Stomach (tissue), 9 donors: Measurements from ENCODE around the gene CELF4. TPM values are rescaled to one million over a fixed set of nuclear protein-coding genes. Genes with fewer than 3 reads are reported as not detected.
A peak's percentile ranks its signal among the peaks of the same experiment; 100 is the strongest.

ENCODE experiments used
- DNase-seq, 2 donors: peaks; one replicate each; pipeline versions ENCODE4 v3.0.0 to v3.0.0-alpha.2; 2013 to 2019
- H3K27ac ChIP-seq, 5 donors: fragments of 200-600 bp in 4 of 5; sonication (generic) in 4 of 5; one replicate each; pipeline ENCODE4 v1.5.1; 2013 to 2019; ENCODE audit warnings: mild to moderate bottlenecking in 1 of 5, moderate library complexity in 1 of 5
- H3K27me3 ChIP-seq, 3 donors: fragments of 200-600 bp; sonication (generic); one replicate each; pipeline ENCODE4 v1.5.1; 2017 to 2019; ENCODE audit warnings: mixed run types in 1 of 3
- H3K36me3 ChIP-seq, 4 donors: fragments of 200-600 bp; sonication (generic); 1 replicate in 3 of 4; 2 replicates in 1 of 4; pipeline ENCODE4 v1.5.1; 2016 to 2019
- H3K4me1 ChIP-seq, 4 donors: fragments of 200-600 bp; sonication (generic); one replicate each; pipeline ENCODE4 v1.5.1; 2016 to 2019
- H3K4me3 ChIP-seq, 4 donors: fragments of 200-600 bp; sonication (generic) in 3 of 4; one replicate each; pipeline ENCODE4 v1.5.1; 2016 to 2019; ENCODE audit warnings: mild to moderate bottlenecking in 1 of 4
- H3K9me3 ChIP-seq, 4 donors: fragments of 200-600 bp; sonication (generic); one replicate each; pipeline ENCODE4 v1.5.1; 2016 to 2019
- EP300 ChIP-seq: sonication (generic); formaldehyde crosslinking; IDR thresholded peaks from one replicate; pipeline ENCODE4 v1.6.1; 2017; ENCODE audit warnings: antibody characterized with exemption
- POLR2A ChIP-seq, 4 donors: fragments of 450-650 bp; IDR thresholded peaks; one replicate each; pipeline ENCODE4 v1.6.1; 2016; ENCODE audit warnings: antibody characterized with exemption in 4 of 4, control low read depth in 2 of 4, mild to moderate bottlenecking in 1 of 4, moderate library complexity in 1 of 4
- POLR2AphosphoS5 ChIP-seq, 3 donors: sonication (generic); formaldehyde crosslinking; IDR thresholded peaks; one replicate each; pipeline ENCODE4 v1.6.1; 2016; ENCODE audit warnings: antibody characterized with exemption in 3 of 3
- WGBS, 5 donors: extraction: QIAGEN DNeasy Blood & Tissue Kit in 3 of 5; methylation state at CpG; one replicate each; pipeline versions ENCODE4 v1.1.5 to v1.1.7; 2013 to 2018; 5-methylcytosine and 5-hydroxymethylcytosine counted together
- intact Hi-C: fragments of 100-400 bp; cut with DNase I; formaldehyde crosslinking; loops from one replicate; pipeline ENCODE4 v1.15.1; 2023; ENCODE audit warnings: low total_unique reads
- polyA plus RNA-seq, 3 donors: library from polyadenylated mRNA; stranded (reverse); fragments of 200-250 nt; gene quantifications; one replicate each; pipeline ENCODE4 v1.2.3, GENCODE V29; 2013
- total RNA-seq, 5 donors: library from RNA; depleted of rRNA; stranded (reverse); fragments of >200 nt; gene quantifications; one replicate each; pipeline versions ENCODE4 v1.1.0 to v1.2.3, GENCODE V29; 2014 to 2016
- TF ChIP-seq, protein P1 (sequence below), 7 experiments: fragments of 450-650 bp in 4 of 7; fragments of 200-600 bp in 3 of 7; sonication (generic) in 3 of 7; IDR thresholded peaks; one replicate each; pipeline ENCODE4 v1.5.1; 2016 to 2019; ENCODE audit warnings: antibody characterized with exemption in 7 of 7, control low read depth in 2 of 7, mild to moderate bottlenecking in 1 of 7
- donor health status: healthy with polysubstance abuse.
- donor health status: Bipolar disorder and iron deficiency.
- donor health status: healthy.

Gene CELF4
- total and polyA plus RNA-seq, 8 donors = 0.93 to 2.4 (median 1.8) TPM; not detected in 2

DNA sequence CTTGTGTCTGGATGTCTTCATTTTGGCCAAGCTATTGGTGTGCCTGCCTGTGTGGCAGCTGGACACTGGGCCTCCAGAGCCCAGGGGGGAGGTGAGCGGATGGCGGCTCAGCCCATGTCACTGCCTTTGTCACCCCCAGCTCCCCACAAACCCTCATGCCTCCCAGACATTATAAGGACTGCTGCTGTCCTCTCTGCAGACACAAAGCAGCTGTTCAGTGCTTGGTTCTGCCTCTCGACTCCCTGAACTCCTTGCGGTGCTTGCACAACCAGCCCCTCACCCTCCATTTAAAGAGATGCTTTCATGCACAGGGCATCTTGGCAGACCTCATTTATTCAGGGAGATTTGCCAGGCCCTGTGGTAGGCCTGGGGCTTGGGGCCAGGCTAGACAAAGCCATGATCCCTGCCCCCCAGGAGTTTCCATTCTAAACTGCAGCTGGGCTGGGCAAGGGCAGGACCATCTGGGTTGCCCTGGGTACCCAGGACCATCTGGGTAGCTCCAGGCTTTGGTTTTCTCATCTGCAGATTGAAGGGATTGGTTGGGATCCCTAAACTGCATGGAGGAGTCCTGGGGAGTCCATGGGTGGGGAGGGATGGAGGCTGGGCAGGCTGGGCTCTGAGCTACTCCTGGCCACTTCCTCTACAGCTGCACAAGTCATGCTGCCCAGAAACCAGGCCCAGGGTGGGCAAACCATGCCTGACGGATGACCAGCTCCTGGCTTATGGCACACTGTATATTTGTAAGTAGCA is 168.5 kb downstream of the CELF4 start:
- DNase-seq = peak in 1 of 2 donors; percentile 48
- H3K4me1 ChIP-seq = peaks cover 0 to 16% (median 13%) of the 10 kb centered on the region in 4 donors
- H3K9me3 ChIP-seq = no peaks in the 10 kb centered on the region
- peaks cover 0 to 18% (median 10%) of the 10 kb centered on the region in 3 donors for H3K27me3 ChIP-seq
- TF ChIP-seq POLR2A (IDR thresholded peaks at IDR 0.05) (no peak), EP300 (no peak)
- WGBS, 5 donors = 75 to 91% (median 87%) methylated on average over 4 to 5 of the region's 5 CpGs
- H3K27ac ChIP-seq = no peak overlapping the region
- no peaks in the 10 kb centered on the region for H3K36me3 ChIP-seq
- H3K4me3 ChIP-seq = no peak overlapping the region
- intact Hi-C loops = no loop called here

DNA sequence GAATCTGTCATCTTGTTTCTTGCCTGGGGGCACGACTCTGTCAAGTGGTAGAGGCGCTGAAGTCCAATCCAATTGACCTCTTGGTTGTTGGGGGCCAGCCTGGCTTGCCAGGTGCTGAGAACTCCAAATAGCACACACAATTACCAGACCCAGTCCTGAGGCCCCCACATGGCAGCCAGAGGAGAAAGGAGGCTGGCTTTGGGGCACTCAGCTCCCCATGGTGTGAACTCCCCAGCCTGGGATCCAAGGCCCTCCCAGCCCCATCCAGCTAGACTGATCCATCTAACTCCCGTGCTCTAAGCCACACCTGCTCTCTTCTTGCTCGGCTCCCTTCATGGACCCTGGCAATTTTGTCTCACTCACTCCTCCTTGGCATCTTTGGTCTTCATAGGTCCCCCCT is 170.0 kb downstream of the CELF4 start:
- H3K27ac ChIP-seq = no peak overlapping the region
- peaks cover 0 to 18% (median 10%) of the 10 kb centered on the region in 3 donors for H3K27me3 ChIP-seq
- intact Hi-C loops = no loop called here
- 89 to 94% (median 91%) methylated on average over 4 of the region's 4 CpGs for WGBS, 5 donors
- H3K4me1 ChIP-seq = peaks cover 0 to 16% (median 13%) of the 10 kb centered on the region in 4 donors
- no peak for DNase-seq
- TF ChIP-seq POLR2AphosphoS5 (IDR thresholded peaks at IDR 0.05) (no peak), POLR2A (IDR thresholded peaks at IDR 0.05) (no peak), EP300 (no peak)
- TF ChIP-seq, protein P1, sequence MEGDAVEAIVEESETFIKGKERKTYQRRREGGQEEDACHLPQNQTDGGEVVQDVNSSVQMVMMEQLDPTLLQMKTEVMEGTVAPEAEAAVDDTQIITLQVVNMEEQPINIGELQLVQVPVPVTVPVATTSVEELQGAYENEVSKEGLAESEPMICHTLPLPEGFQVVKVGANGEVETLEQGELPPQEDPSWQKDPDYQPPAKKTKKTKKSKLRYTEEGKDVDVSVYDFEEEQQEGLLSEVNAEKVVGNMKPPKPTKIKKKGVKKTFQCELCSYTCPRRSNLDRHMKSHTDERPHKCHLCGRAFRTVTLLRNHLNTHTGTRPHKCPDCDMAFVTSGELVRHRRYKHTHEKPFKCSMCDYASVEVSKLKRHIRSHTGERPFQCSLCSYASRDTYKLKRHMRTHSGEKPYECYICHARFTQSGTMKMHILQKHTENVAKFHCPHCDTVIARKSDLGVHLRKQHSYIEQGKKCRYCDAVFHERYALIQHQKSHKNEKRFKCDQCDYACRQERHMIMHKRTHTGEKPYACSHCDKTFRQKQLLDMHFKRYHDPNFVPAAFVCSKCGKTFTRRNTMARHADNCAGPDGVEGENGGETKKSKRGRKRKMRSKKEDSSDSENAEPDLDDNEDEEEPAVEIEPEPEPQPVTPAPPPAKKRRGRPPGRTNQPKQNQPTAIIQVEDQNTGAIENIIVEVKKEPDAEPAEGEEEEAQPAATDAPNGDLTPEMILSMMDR (IDR thresholded peaks at IDR 0.05) = no peak
- H3K9me3 ChIP-seq = no peaks in the 10 kb centered on the region
- no peaks in the 10 kb centered on the region for H3K36me3 ChIP-seq
- H3K4me3 ChIP-seq = no peak overlapping the region

DNA sequence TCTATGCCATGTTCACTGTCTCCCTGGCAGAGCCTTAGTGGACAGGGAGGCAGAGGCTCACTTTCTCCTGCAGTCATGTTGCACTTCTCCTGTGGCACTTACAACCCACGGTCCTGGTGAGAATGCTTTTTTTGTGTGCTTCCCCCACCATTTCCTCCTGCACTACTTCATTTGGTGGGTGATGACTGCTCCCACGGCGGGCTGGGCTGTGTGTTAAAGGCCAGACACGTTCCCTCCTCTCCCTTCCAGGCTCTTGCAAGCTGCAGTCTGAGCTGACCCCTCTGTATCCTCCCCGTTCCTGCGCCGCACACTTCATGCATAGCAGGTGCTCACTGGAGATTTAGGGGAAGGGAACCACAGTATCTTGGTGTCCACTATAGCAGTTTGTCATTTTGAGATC is 170.5 kb downstream of the CELF4 start:
- TF ChIP-seq EP300 = no peak
- TF ChIP-seq, protein P1 (IDR thresholded peaks at IDR 0.05) = no peak
- no peak for TF ChIP-seq POLR2AphosphoS5 (IDR thresholded peaks at IDR 0.05)
- Histone ChIP-seq H3K36me3 (no peaks in the 10 kb centered on the region), H3K4me1 (peaks cover 0 to 16% (median 13%) of the 10 kb centered on the region in 4 donors), H3K4me3 (no peak overlapping the region), H3K27me3 (peaks cover 0 to 18% (median 10%) of the 10 kb centered on the region in 3 donors), H3K27ac (no peak overlapping the region), H3K9me3 (peaks cover 0 to 4% (median 3%) of the 10 kb centered on the region in 4 donors)
- intact Hi-C loops = no loop called here
- 78 to 90% (median 82%) methylated on average over 7 of the region's 7 CpGs for WGBS, 5 donors
- no peak for DNase-seq

DNA sequence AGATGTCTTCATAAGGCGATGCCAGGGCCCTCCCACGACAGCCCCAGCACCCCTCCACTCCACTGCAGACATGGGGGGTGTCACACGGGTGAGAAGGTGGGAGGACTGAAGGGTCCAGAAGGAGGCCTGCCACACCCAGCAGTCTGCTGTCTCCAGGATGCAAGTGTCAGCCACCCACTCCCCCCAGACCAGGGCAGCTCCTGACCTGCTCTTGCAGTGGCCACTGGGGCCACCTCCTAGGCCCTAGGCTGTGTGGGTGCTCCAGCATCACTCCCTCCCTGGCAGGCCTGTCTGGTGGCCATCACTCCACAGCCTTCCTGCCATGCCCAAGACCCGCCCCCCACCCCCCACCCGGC is 171.0 kb downstream of the CELF4 start:
- Histone ChIP-seq H3K36me3 (no peaks in the 10 kb centered on the region), H3K4me3 (peak overlapping the region in 3 of 4 donors; percentile 47 to 48 (median 47)), H3K9me3 (peaks cover 0 to 10% (median 8%) of the 10 kb centered on the region in 4 donors), H3K27me3 (peaks cover 0 to 18% (median 10%) of the 10 kb centered on the region in 3 donors), H3K4me1 (peaks cover 0 to 16% (median 13%) of the 10 kb centered on the region in 4 donors), H3K27ac (no peak overlapping the region)
- DNase-seq = no peak
- intact Hi-C loops = no loop called here
- WGBS, 5 donors = 52 to 69% (median 64%) methylated on average over 4 to 5 of the region's 5 CpGs
- TF ChIP-seq EP300 = no peak
- TF ChIP-seq POLR2AphosphoS5 (IDR thresholded peaks at IDR 0.05) = no peak
- no peak for TF ChIP-seq POLR2A (IDR thresholded peaks at IDR 0.05)
- TF ChIP-seq, protein P1 (IDR thresholded peaks at IDR 0.05) = no peak
